Thyroid gland (tissue), 4 donors: Measurements from ENCODE around the gene WWC1. TPM values are rescaled to one million over a fixed set of nuclear protein-coding genes. Genes with fewer than 3 reads are reported as not detected.
A peak's percentile ranks its signal among the peaks of the same experiment; 100 is the strongest.

ENCODE experiments used
- DNase-seq, 2 donors: peaks; one replicate each; pipeline ENCODE4 v3.0.0-alpha.2; 2019
- H3K27ac ChIP-seq, 3 donors: fragments of 200-600 bp; sonication (generic); 1 replicate in 2 of 3; 2 replicates in 1 of 3; pipeline ENCODE4 v1.5.1; 2016 to 2019; ENCODE audit warnings: mild to moderate bottlenecking in 1 of 3, moderate library complexity in 1 of 3
- H3K27me3 ChIP-seq: fragments of 200-600 bp; sonication (generic); one replicate; pipeline ENCODE4 v1.5.1; 2019
- H3K36me3 ChIP-seq, 2 donors: fragments of 200-600 bp; sonication (generic); one replicate each; pipeline ENCODE4 v1.5.1; 2016 to 2019
- H3K4me1 ChIP-seq, 2 donors: fragments of 200-600 bp; sonication (generic); one replicate each; pipeline ENCODE4 v1.5.1; 2017 to 2019
- H3K4me3 ChIP-seq, 3 donors: fragments of 200-600 bp; sonication (generic); replicated peaks in 1 of 3; 1 replicate in 2 of 3; 2 replicates in 1 of 3; pipeline ENCODE4 v1.5.1; 2016; ENCODE audit warnings: mild to moderate bottlenecking in 1 of 3
- H3K9me3 ChIP-seq: fragments of 200-600 bp; sonication (generic); one replicate; pipeline ENCODE4 v1.5.1; 2017
- CTCF ChIP-seq, 6 experiments: fragments of 200-600 bp in 3 of 6; fragments of 450-650 bp in 3 of 6; sonication (generic) in 3 of 6; IDR thresholded peaks; one replicate each; pipeline ENCODE4 v1.5.1; 2016 to 2019; ENCODE audit warnings: antibody characterized with exemption in 6 of 6, mild to moderate bottlenecking in 2 of 6, inconsistent platforms in 1 of 6, moderate library complexity in 1 of 6
- POLR2A ChIP-seq, 2 donors: fragments of 450-650 bp; IDR thresholded peaks; one replicate each; pipeline ENCODE4 v1.6.1; 2017; ENCODE audit warnings: antibody characterized with exemption in 2 of 2, mild to moderate bottlenecking in 2 of 2, moderate library complexity in 1 of 2
- WGBS, 2 donors: methylation state at CpG; one replicate each; pipeline ENCODE4 v1.1.5; 2017; 5-methylcytosine and 5-hydroxymethylcytosine counted together
- intact Hi-C: fragments of 100-400 bp; cut with DNase I; formaldehyde crosslinking; loops from one replicate; pipeline ENCODE4 v1.15.1; 2023
- total RNA-seq, 4 donors: library from RNA; depleted of rRNA; stranded (reverse); fragments of >200 nt; gene quantifications; one replicate each; pipeline ENCODE4 v1.2.3, GENCODE V29; 2016

Gene WWC1
- total RNA-seq, 4 donors from 2014 or later, result 38.7 to 80.1 (median 54.0) TPM

- DNase-seq, result no peak
- peaks cover 42 to 62% of the 10 kb centered on the region in 2 donors for H3K4me1 ChIP-seq
- TF ChIP-seq POLR2A (IDR thresholded peaks at IDR 0.05) (peak in 1 of 2 donors; percentile 48), CTCF (IDR thresholded peaks at IDR 0.05) (no peak)
- no peaks in the 10 kb centered on the region for H3K27me3 ChIP-seq
- intact Hi-C loops, result no loop called here
- H3K27ac ChIP-seq, result peak overlapping the region; percentile 92 to 98 (median 93)
- WGBS, 2 donors, result 21 to 26% methylated on average over 6 of the region's 6 CpGs
- no peak overlapping the region for H3K4me3 ChIP-seq
- H3K9me3 ChIP-seq, result no peaks in the 10 kb centered on the region
- no peaks in the 10 kb centered on the region for H3K36me3 ChIP-seq
These were observed 523 bp upstream of the WWC1 start for GRCh38 chr5:168290902-168291341.

GRCh38 chr5:168291964-168292785 is 730 bp downstream of the WWC1 start:
- TF ChIP-seq POLR2A (IDR thresholded peaks at IDR 0.05), result no peak
- peak in 1 of 6 experiments; percentile 8 for TF ChIP-seq CTCF (IDR thresholded peaks at IDR 0.05)
- no peaks in the 10 kb centered on the region for H3K9me3 ChIP-seq
- H3K4me3 ChIP-seq, result peak overlapping the region; percentile 1 to 48 (median 24)
- H3K4me1 ChIP-seq, result peaks cover 48 to 73% of the 10 kb centered on the region in 2 donors
- intact Hi-C loops, result no loop called here
- DNase-seq, result peak; percentile 62 to 63
- H3K27me3 ChIP-seq, result no peaks in the 10 kb centered on the region
- H3K36me3 ChIP-seq, result no peaks in the 10 kb centered on the region
- H3K27ac ChIP-seq, result peak overlapping the region; percentile 68 to 94 (median 90)
- WGBS, 2 donors, result 1 to 3% methylated on average over 4 to 29 of the region's 64 CpGs

DNA sequence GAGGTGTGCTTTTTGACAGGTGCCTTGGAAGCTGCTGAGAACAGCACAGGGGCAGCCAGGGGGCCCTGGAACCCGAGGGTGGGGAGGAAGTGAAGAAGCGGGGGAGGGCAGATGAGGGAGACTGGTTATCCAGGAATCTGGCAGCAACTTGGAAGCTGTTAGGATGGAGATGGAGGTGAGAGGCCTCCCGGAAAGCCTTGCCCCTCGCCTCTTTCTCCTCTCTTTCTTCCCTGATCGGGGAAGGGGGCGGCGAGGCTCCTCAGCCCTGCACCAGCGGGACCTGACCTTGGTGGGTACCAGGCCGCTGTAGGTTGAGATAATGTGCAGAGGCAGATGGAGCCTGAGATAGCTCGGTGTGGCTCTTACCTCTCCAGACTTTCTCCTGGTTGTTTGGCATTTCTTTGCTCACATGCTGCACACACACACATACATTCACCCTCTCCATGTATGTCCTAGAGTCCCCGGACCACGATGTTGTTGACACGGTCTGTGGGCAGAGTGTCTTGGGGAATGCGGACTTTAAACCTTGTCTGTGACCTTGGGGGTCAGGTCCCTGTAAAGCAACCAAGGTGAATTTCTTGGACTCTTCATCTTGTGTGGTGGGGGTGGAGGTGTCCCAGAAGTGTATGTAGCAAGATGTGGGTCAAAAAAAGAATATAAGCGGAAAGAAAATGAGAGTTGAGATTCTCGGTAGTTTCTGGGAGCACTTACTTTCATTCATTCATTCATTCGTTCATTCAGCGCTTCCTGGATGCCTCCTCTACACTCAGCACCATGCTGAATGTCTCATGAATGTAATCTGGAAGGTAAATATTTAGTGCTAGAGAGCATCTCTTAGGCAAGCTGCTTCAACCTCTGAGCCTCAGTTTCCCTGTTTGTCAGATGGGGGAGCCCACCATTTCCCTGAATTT is 1.6 kb downstream of the WWC1 start:
- no peak for TF ChIP-seq POLR2A (IDR thresholded peaks at IDR 0.05)
- intact Hi-C loops, result no loop called here
- DNase-seq, result no peak
- WGBS, 2 donors, result 38 to 46% methylated on average over 18 of the region's 18 CpGs
- no peaks in the 10 kb centered on the region for H3K9me3 ChIP-seq
- no peaks in the 10 kb centered on the region for H3K36me3 ChIP-seq
- peak overlapping the region; percentile 68 to 94 (median 90) for H3K27ac ChIP-seq
- H3K27me3 ChIP-seq, result no peaks in the 10 kb centered on the region
- H3K4me1 ChIP-seq, result peaks cover 41 to 65% of the 10 kb centered on the region in 2 donors
- peak overlapping the region; percentile 1 to 48 (median 24) for H3K4me3 ChIP-seq

DNA sequence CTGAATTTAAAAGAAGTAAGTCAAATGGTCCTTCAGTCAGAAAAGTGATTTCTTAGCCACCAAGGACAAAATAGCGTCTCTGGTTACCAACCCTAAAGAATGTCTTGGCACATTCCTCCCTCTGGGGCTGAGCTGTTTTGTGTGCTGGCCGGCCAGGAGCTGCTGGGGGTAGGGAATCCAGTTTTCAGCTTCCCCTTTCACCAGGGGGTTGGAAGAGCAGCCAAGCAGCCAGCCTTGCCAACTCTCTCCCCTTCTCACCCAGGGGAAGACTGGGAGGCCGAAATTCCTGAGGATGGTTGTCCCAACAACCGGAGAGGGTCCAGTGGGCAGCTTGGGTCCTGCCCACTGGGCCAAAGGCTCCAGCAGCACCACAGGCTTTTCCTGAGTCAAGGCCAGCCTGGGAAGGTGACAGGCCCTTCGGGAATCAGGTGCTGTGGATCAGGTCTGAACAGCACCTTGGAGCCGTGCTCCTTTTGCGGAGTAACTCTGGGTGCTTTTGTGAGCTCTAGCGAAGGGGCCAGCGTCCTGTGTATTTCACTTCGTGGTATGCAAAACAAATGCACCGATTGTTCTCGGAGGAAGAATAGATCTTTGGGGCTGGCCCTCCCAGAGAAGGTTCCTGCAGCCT is 4.2 kb downstream of the WWC1 start:
- 10 to 18% methylated on average over 9 to 12 of the region's 12 CpGs for WGBS, 2 donors
- intact Hi-C loops, result no loop called here
- no peaks in the 10 kb centered on the region for H3K27me3 ChIP-seq
- peak overlapping the region; percentile 80 to 94 (median 90) for H3K27ac ChIP-seq
- TF ChIP-seq POLR2A (IDR thresholded peaks at IDR 0.05) (peak in 1 of 2 donors; percentile 46), CTCF (IDR thresholded peaks at IDR 0.05) (peak in 5 of 6 experiments; percentile 47 to 93 (median 78))
- peaks cover 45 to 66% of the 10 kb centered on the region in 2 donors for H3K4me1 ChIP-seq
- DNase-seq, result peak; percentile 92 to 96
- H3K36me3 ChIP-seq, result no peaks in the 10 kb centered on the region
- no peak overlapping the region for H3K4me3 ChIP-seq
- no peaks in the 10 kb centered on the region for H3K9me3 ChIP-seq

GRCh38 chr5:168296682-168297081 is 5.2 kb downstream of the WWC1 start:
- WGBS, 2 donors, result 94 to 95% methylated on average over 2 of the region's 2 CpGs
- DNase-seq, result no peak
- Histone ChIP-seq H3K4me1 (peaks cover 43 to 69% of the 10 kb centered on the region in 2 donors), H3K36me3 (no peaks in the 10 kb centered on the region), H3K9me3 (no peaks in the 10 kb centered on the region), H3K27ac (peak overlapping the region; percentile 80 to 94 (median 90)), H3K27me3 (no peaks in the 10 kb centered on the region), H3K4me3 (no peak overlapping the region)
- intact Hi-C loops, result no loop called here
- TF ChIP-seq CTCF (IDR thresholded peaks at IDR 0.05) (no peak), POLR2A (IDR thresholded peaks at IDR 0.05) (no peak)
